ENCODE data around the gene CENPU. TPM values are rescaled to one million over a fixed set of nuclear protein-coding genes. Genes with fewer than 3 reads are reported as not detected.

Gene CENPU
- polyA plus RNA-seq, 1 donor: 23.1 TPM

DNA sequence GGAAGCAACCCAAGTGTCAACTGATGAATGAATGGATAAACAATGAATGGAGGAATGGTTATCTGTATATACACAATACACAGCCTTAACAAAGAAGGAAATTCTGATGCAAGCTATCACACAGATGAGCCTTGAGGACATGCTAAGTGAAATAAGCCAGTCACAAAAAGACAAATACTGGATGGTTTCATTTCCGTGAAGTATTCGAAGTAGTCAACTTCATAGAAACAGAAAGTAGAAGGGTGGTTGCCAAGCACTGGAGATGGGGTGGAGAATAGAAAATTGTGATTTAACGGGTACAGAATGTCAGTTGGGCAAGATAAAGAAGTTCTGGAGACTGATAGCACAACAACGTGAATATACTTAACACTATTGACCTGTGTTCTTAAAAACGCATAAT lies 28.2 kb downstream of the CENPU start:
- no peak for DNase-seq

DNA sequence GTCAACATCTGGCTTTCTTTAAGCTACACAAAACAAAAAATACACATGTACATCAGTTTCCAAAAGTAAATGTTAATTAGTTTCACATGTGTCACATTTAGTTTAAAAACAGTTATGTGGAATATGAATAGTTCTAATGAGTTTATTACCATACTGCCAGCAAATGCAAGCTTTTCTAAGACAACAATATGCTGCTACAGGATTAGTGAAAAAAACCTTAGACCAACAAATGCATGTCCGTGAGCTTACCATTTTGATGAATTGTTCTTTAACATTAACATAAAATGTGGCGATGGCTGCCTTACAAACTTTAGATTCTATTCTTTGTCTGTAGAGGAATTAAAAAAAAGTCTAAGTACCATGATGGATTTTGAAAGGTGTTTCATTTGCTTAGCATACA lies 31.8 kb downstream of the CENPU start:
- DNase-seq: no peak

DNA sequence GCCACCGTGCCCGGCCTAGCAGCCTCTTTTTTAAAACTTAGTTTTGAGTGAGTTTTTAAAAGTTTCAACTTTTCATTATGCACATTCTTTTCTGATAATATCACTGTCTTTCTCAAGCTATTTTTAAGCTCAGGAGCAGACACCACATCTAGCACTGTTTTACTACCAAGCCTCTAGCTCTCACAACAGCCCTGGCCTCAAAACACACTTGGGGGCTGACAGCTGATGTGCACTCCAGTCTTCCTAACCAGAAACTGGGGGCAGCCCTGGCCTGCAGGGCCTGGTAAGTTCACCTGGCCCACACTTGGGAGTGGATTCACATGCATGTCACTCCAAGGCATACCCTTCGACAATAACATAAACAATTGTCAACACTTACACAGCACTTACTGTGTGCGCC lies 34.0 kb downstream of the CENPU start:
- DNase-seq: no peak

DNA sequence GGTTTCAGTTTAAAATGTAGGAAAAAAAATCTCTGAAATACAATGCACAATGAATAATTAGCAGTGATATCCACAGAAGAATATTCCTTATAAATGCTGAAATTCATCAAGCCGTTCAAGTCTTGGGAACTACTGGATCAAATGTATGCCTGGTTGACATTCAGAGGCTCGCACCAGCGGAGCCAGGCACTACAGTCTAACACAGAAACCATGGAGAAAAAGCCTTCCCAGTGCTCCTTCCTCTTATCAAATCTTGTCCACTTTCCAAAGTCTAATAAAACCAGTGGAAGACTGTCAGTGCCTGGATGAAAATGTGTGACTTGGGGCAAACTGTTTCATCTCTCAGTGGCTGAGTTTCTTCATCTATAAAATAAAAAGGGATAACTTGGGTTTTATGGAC lies 35.9 kb downstream of the CENPU start:
- DNase-seq: no peak

DNA sequence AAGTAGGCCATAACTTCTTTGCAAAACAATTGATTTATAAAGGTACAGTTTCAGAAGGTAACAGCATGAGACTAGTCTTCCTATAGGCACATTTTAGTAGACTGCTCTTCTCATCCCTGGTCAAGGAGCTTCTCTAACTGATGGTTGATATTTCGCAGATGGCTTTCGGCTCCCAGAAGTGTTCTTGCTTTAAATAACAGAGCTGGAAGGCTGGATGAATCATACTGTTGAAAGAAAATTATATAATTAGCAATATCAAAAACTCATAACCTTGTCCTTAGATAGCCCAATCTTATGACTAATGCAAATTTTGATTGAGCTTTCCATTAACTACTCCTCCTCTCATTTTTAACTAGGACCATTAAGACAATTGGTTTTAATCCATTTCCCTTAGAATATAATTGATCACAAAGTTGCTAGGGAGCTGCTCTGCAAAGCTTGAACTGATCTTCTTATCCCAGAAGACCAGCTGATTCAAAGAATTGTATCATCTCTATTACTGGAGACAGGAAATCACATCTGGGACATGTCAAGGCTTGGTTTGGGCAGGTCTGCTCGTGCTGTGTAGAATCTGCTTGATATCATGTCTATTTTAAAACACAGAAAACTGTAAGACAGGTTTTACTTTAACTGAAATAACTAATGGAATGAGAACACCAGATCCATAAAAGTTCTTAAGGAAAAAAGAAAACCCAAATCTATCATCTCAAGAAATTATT lies 38.6 kb downstream of the CENPU start:
- DNase-seq: no peak

DNA sequence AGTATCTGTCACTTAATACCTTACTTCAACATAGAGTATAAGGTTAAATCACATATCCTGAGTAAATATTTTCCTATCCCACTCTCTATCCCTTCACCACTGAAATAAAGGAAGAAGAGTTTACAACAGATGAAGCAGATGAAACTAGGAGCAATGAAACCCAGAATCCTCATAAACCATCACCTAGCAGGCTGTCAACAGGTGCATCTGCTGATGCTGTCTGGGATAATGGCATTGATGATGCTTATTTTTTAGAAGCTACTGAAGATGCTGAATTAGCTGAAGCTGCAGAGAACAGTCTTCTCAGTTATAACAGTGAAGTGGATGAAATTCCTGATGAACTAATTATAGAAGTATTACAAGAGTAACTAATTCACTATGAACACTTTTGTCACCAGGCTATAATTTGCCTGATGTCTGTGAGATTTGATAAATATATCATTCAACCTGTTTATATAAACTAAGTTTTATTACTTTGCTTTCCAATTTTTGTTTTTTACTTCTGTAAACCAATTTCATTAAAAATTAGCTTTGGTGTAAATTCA lies 39.4 kb downstream of the CENPU start:
- DNase-seq: no peak

DNA sequence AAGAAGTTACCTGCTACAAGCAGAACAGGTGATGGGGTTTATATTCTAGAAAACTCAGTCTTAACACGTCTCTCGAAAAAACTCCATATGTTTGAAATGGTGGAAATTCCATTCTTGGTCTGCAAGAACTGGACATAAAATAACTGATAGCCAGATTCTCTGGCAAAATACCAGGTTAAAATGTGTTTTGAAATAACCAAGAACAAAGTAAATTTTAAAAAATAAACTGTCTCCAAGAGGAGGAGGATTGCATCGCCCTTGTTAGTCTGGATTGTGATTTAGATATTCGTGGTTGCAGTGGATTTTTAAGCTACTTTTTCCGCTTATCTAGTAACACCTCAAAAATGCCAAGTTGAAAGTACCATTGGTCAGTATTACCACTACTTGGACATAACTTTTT lies 40.8 kb downstream of the CENPU start:
- DNase-seq: no peak

DNA sequence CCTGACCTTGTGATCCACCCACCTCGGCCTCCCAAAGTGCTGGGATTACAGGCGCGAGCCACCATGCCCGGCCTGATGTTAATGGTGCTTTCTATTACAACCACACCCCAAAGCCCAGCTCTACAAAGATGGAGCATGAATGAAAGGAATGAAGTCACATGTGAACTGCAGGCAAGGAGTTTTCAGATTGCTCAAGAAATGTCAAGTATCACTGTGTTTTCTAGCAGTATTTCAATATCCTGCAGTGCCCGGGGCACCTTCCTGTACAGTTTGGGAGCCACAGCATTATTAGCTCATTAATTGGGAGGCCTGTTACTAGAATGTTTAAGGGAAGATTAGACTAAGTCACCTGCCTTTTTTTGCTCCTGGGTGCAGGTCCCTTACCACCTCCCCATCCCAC lies 44.2 kb downstream of the CENPU start:
- no peak for DNase-seq

DNA sequence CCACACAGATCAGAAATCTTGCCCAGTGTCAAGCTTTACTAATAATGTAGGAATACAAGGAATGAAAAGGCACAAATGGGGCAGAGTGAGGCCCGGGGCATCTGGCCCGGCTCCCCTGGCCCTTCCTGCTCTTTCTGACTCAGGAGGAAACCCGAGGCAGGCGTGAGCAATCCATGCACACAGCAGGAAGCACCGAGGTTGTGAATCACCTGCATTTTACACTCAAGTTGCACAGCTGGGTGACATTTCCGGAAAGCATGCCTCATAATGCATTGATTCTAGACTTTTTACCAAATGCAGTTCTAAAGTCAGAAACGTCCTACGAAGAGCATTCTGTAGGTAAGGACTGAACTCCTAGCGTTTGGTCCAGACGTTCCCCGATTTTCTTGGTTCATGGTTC lies 45.4 kb downstream of the CENPU start:
- no peak for DNase-seq

DNA sequence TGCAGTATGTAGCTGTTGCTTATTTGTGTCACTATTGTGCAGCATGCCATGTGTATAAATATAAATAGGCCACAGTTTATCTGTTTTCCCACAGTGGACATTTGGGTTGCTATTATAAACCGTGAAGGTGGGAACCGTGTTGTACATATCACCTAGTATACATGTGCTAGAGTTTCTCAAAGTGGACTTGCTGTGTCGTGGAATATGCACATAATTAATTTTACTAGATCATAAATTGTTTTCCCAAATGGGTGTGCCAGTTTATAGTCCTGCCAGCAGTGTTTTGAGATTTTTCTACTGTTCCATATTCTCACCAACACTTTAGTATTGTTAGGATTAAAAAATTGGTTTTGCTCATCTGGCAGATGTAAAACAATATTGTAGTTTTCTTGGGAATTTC lies 45.9 kb downstream of the CENPU start:
- no peak for DNase-seq

DNA sequence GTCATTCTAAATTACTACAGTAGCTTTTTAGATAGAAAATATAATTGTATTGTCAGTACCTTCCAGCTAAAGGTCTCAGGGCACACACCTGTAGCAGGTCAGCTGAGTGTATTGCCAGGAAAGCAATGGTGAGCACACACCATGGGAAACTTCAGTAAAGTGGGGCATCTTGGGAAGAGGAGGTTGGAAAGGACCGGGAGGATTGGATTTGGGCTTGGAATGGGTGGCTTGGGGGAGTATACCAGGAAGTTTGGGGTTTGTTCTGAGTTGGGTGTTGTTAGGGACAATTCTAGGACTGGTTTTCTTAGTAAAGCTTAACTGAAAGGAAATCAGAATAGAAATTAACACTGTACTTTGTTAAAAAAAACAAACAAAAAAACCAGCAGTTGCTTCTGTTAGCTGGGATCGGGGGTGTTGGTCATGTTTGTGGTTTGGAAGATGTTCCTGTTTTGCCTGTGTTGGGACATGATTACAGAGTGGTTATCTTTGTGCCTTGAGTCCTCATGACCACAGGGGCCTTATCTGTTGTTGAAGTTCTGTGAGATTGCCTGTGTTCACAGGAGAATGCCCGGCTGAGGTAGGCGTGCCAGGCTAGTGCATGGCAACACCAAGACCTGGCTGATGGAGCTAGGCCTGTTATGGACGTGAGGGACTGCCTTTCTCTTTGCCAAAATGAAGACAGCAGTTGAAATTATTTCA lies 49.3 kb downstream of the CENPU start:
- no peak for DNase-seq

DNA sequence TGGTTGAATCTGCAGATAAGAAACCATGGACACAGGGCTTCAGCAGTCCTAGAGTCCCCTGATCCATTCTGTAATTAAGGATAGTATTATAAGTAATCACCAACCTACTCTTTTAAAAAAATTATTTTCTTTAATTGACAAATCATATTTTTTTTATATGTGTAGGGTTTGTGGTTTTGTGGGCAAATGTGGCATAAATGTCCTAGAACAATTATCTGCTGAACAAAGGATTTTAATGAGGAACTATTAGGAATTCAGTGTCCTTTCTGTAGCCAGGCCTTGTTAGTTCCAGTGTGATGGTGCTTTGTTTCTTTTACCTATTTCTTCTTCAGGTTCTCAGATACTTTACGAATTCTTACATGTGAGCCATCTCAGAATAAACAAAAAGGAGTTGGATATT lies 52.0 kb downstream of the CENPU start:
- no peak for DNase-seq

DNA sequence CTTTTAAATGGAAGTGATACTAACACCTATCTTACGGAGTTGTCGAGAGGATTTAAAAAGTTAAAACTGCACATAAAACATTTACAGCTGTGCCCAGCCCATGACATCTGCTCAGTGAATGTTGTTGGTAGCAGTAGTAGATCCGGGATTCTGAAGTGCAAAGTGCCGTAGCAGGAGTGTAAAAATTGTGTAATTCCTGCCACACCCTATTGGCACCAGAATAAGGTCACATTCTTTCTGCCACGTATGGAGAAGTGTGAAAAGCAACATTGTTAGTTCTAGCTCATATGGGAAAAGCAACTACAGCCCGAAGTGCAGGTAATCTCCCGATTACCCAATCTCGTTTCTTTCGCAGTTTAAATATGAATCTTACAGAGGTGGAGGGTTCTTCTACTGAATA lies 53.2 kb downstream of the CENPU start:
- no peak for DNase-seq

DNA sequence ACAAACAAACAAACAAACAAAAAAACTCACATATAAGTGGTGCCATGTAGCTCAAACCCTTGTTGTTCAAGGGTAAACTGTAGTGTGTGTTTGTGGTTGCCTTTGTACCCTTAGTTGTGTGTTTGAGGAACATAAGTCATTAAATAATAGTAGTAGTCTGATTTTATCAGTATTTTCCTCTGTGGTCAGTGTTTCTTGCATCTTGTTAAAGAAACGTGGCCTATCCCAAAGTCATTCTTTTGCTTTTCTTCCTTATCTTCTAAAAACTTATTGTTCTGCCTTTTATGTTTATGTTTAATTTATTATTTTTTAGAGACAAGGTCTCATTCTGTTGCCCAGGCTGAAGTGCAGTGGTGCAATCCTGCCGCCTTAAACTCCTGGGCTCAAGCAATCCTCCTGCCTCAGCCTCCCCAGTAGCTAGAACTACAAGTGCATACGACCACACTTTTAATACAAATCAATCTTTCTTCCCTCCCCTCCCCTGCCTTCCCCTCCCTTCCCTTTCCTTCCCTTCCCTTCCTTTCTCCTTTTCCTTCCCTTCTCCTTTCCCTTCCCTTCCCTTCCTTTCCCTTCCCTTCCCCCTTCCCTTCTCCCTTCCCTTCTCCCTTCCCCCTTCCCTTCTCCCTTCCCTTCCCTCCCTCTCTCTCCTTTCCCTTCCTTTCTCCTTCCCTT lies 57.9 kb downstream of the CENPU start:
- no peak for DNase-seq

DNA sequence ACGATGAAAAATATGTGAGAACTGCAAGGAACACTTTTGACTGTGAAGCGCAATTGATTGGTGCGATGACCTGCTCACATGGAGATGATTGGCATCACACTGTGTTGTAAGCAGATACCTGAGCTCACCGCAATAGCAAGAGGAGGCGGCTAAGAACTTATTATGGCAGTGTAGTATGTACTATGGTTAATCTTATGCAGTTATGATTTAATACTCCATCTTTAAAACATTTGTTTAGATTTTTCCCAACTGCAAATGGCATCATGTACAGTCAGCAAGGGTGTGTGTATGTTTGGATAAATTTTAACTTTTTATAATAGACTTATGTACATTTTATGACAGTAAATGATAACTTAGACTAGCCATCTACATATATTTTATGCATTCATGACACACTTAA lies 58.9 kb downstream of the CENPU start:
- DNase-seq: no peak

DNA sequence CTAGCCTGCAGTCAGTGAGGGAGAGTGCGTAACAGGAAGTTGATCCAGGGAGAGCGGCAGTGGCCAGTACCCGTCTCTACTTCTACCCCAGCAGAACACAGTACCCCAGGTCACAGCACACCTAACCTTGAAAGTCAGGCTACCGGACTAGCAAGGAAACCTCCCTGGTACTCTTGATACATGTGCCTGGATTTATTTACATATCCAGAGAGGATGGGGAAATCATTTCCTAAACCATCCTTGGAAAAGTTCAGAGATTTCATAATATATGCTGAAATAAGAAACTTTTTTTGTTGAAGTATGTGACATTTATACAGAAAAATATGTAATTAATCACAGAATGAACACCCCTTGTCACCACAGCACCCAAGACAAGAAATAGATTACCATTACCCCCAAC lies 59.9 kb downstream of the CENPU start:
- no peak for DNase-seq

DNA sequence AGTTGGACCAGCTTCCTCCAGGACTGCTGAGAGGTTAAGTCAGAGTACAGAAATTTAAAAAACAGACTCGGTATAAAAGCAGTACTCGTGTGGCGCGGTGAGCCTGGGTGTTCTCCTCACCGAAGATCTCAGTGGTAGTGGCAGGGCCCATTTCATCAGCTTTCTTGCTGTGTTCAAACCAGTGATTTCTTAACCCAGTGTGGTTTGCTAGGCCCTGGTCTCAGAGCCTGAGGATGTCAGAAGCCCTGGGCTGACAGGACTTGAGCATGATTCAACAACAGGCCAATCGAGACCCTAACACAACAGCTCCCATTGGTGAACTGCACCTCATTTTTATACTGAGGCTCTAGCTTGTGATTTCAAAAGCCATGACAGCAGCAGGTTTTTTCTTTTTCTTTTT lies 61.2 kb downstream of the CENPU start:
- DNase-seq: no peak

DNA sequence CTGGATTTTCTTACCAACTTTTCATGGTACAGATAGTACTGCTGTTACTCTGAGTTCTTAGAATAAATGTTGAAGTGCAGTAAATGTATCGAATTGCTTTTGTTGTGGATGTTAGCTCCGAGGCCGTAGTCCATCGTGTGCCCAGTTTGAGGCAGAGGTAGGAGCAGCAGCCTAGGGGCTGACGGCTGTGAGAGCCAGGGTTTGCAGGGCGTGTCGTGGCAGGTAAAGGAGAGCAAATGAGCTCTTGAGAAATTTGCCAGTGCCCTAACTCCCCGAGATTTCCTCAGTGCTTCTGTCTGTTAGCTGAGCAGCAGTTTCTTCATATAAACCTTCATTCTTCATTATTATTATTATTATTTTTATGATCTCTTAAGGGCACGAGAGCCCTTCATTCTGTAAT lies 62.8 kb downstream of the CENPU start:
- no peak for DNase-seq

DNA sequence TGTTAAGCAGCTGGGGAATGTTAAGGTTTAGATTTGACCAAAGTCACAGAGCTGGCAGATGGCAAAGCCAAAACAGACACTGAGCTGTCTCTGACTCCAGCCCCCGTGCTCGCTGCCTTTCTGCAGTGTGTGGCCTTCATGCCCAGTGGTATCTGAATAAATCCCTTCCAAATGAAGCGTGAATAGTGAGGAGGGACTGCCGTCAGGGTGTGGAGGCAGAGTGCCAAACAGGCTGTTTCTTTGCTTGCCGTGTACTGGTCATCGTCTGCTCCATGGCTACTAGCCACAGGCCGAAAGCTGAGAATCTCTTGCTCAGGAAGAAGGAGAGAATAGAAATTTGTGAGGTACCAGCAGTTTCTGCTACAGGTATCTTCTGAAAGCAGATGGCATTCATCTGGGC lies 64.6 kb downstream of the CENPU start:
- no peak for DNase-seq

DNA sequence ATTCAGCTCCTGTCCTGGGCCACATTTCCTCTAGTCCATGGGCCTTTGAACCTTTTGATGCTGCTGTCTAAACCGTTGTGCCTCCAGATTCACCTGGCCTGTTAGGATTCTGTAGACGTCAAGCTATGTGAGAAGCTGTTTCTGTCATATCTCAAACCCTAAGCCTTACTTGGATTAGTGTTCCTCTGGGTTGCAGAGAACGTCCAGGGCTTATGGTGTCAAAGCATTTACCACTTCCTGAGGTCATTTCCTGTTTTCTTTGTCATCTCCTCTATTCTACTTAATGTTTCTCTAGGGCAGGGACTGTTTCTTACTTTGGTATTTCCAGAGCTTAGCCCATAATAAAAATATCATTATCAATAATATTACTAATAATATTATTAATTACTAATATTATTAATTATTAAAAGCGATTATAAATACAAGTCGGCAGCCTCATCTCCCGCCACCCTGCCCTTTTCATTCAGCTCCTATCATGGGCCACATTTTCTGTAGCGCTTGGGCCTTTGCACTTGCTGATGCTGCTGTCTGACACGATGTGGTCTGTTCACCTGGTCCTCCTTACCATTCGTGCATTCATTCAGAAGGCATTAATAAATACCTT lies 65.3 kb downstream of the CENPU start:
- DNase-seq: no peak

DNA sequence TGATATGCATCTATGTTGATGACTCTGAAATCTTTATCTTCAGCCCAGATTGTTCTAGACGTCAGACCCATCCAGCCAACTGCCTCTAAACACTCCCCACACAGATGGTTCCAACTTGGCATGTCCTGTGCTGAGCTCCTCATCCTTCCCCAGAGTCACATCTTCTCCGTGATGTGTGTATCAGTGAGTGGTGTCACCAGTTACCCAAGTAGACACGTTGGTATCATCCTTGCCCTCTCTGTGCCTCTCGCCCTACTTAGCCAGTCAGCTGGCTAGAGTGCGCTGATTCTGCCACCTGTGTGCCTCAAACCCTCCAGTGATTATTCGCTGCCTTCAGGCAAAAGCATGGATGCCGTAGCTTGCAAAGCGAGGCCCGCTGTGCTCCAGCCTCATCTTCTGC lies 65.8 kb downstream of the CENPU start:
- DNase-seq: no peak

DNA sequence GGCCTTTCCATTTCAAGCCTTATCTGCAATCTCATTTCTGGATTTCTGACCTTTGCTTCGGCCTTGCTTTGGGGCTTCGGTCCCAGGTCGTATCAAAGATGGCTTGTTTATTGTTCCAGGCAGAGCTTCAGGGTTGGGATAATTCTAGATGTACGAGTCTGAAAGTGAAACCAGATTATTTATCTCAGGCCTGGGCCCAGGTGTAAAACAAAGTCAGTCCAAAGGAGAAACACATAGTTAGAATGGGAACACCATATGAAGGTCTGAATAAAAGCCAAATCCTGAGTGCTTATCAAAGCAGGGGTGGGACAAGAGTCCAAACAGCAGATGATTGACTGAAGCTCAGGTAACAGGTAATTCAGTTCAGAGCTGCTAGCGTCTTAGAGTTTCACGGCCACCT lies 67.2 kb downstream of the CENPU start:
- no peak for DNase-seq

DNA sequence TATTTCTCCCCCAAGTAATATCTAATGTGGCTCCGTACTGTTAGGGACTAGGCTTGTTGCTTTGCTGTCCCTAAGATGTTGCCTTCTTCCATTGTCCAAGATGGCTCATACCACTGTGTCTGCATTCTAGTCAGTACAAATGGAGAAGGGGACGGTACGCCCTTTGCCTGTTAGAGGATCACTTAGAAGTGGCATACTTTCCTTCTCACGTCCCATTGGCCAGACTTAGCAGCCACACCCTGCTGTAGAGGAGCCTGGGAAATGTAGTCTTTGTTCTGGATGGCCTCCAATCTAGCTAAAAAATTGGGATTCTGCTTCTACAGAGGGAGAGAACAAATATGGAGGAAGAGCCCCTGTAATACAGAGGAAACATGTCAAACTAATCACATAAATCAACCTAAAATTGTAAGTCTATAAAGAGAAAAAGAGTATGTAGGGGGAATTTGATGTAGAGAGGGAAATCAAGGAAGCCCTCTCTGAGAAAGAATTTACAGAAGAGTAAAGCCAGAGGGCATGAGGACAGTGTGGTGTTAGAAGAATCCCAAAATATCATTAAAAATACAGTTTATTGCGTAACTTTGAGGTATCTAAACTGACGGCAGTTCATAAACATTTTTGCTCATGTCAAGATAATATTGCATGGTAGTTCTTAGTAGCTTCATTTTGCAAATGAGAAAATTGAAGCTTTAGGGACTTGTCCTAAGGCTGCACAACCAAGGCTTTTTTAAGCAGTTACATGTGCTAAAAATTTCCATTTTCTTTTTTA lies 69.3 kb downstream of the CENPU start:
- DNase-seq: no peak
